K562 (cell line): ENCODE results near the gene PITPNM3. TPM values are rescaled to one million over a fixed set of nuclear protein-coding genes. Genes with fewer than 3 reads are reported as not detected.

ENCODE experiments used
- ATAC-seq: fragments of 200-7000 bp; cut with Tn5 transposase; 3 replicates; pipeline ENCODE4 v1.9.1; 2020; ENCODE audit warnings: moderate library complexity
- BruUV-seq: library from RNA; stranded (reverse); fragments of 400-500 nt; replicated peaks from 2 replicates; lab custom pipeline; 2021; lab: Mats Ljungman, UMichigan
- CTCF ChIA-PET: fragments of 300-600 bp; formaldehyde crosslinking; extraction: SDS; loops from one replicate; lab custom pipeline; 2021; ENCODE audit warnings: low intra/inter-chr PET ratio; lab: Yijun Ruan, JAX
- POLR2A ChIA-PET: fragments of 300-600, 350-650 bp; sonication (Branson Sonifier 250); formaldehyde crosslinking; extraction: SDS; loops from one replicate; lab custom pipeline; 2021; ENCODE audit warnings: antibody characterized with exemption, inconsistent platforms; lab: Yijun Ruan, JAX
- DNase-seq, 4 experiments: peaks; one replicate each; pipeline versions ENCODE4 v3.0.0 to v3.0.0-alpha.2; 2011 to 2018; ENCODE audit warnings: low spot score in 3 of 4, mixed read lengths in 3 of 4; ENCODE audit errors: extremely low read depth in 1 of 4
- FAIRE-seq: peaks from 2 replicates; lab custom pipeline; 2011; peaks lifted over from hg19 to GRCh38; lab: Jason Lieb, UNC
- H2AFZ ChIP-seq: 2 replicates; pipeline ENCODE4 v1.6.0; 2011; ENCODE audit warnings: low read depth, low read length, control low read depth, inconsistent platforms
- H3K27ac ChIP-seq: fragments of 200-600 bp; 3 replicates; pipeline ENCODE4 v1.8.0; 2011; ENCODE audit warnings: low read depth, mild to moderate bottlenecking, control low read depth, inconsistent platforms, low read length, moderate library complexity, mixed read lengths; ENCODE audit errors: extremely low read depth
- H3K27me3 ChIP-seq, 2 experiments: fragments of 300-600 bp in 1 of 2; 2 replicates in 1 of 2; 3 replicates in 1 of 2; pipeline versions ENCODE4 v1.6.0 to v1.8.0; 2011; ENCODE audit warnings: inconsistent platforms in 2 of 2, low read length in 2 of 2, mild to moderate bottlenecking in 1 of 2, mixed read lengths in 1 of 2, moderate library complexity in 1 of 2; ENCODE audit not compliant: control insufficient read depth in 2 of 2, insufficient read depth in 2 of 2
- H3K36me3 ChIP-seq: fragments of 300-600 bp; 3 replicates; pipeline ENCODE4 v1.8.0; 2011; ENCODE audit warnings: mild to moderate bottlenecking, low read length, inconsistent platforms; ENCODE audit not compliant: control insufficient read depth, insufficient read depth
- H3K4me1 ChIP-seq, 2 experiments: fragments of 200-600 bp in 1 of 2; replicated peaks in 1 of 2; 2 replicates in 1 of 2; 3 replicates in 1 of 2; pipeline versions ENCODE4 v1.5.1 to v1.8.0; 2011; ENCODE audit warnings: inconsistent platforms in 2 of 2, low read length in 2 of 2, mild to moderate bottlenecking in 1 of 2, mixed read lengths in 1 of 2, moderate library complexity in 1 of 2; ENCODE audit not compliant: control insufficient read depth in 2 of 2, insufficient read depth in 2 of 2
- H3K4me2 ChIP-seq: 2 replicates; pipeline ENCODE4 v1.6.1; 2011; ENCODE audit warnings: low read length, control low read depth, inconsistent platforms, mixed read lengths; ENCODE audit not compliant: insufficient read depth
- H3K4me3 ChIP-seq: fragments of 200-600 bp; sonication (generic), shearing (Covaris generic); 2 replicates; pipeline ENCODE4 v1.5.1; 2016; ENCODE audit warnings: control low read depth, inconsistent platforms
- H3K79me2 ChIP-seq: fragments of 200-600 bp; 3 replicates; pipeline ENCODE4 v1.8.0; 2011; ENCODE audit warnings: low read length, inconsistent platforms; ENCODE audit not compliant: control insufficient read depth, insufficient read depth
- H3K9ac ChIP-seq, 2 experiments: 2 replicates each; pipeline versions ENCODE4 v1.6.0 to v1.6.1; 2011; ENCODE audit warnings: low read depth in 2 of 2, low read length in 2 of 2, control low read depth in 1 of 2, inconsistent platforms in 1 of 2, mild to moderate bottlenecking in 1 of 2, mixed read lengths in 1 of 2; ENCODE audit not compliant: insufficient read depth in 1 of 2
- H3K9me1 ChIP-seq: one replicate; pipeline ENCODE4 v1.6.0; 2011; ENCODE audit warnings: inconsistent platforms, mild to moderate bottlenecking, low read length, moderate library complexity; ENCODE audit not compliant: control insufficient read depth, insufficient read depth
- H3K9me3 ChIP-seq: replicated peaks from 2 replicates; pipeline ENCODE4 v1.5.1; 2011; ENCODE audit warnings: low read depth, low read length, inconsistent platforms; ENCODE audit not compliant: control insufficient read depth, insufficient read depth
- H4K20me1 ChIP-seq: replicated peaks from 2 replicates; pipeline ENCODE4 v1.6.1; 2011; ENCODE audit warnings: low read length, inconsistent platforms, mixed read lengths; ENCODE audit not compliant: control insufficient read depth, insufficient read depth
- CHAMP1 ChIP-seq: fragments of 450-650 bp; IDR thresholded peaks from 2 replicates; pipeline ENCODE4 v1.6.1; 2016; ENCODE audit warnings: mild to moderate bottlenecking
- E4F1 ChIP-seq: fragments of 250-450 bp; sonication (Bioruptor Pico); IDR thresholded peaks from 2 replicates; pipeline ENCODE4 v1.5.0; 2021; ENCODE audit warnings: mild to moderate bottlenecking, borderline replicate concordance
- ETS2 ChIP-seq: IDR thresholded peaks from 2 replicates; pipeline ENCODE4 v1.6.1; 2016; ENCODE audit warnings: borderline replicate concordance, missing genetic modification characterization, mild to moderate bottlenecking, moderate library complexity, missing compliant biosample characterization; ENCODE audit not compliant: poor library complexity, severe bottlenecking
- MEIS2 ChIP-seq: fragments of 450-650 bp; IDR thresholded peaks from 2 replicates; pipeline ENCODE4 v1.6.1; 2014; ENCODE audit warnings: mild to moderate bottlenecking; ENCODE audit not compliant: partially characterized antibody
- NR2F6 ChIP-seq: fragments of 450-650 bp; formaldehyde crosslinking; IDR thresholded peaks from 2 replicates; pipeline ENCODE4 v1.4.0; 2020; ENCODE audit warnings: mild to moderate bottlenecking
- NRF1 ChIP-seq, 2 experiments: fragments of 450-650 bp; IDR thresholded peaks in 1 of 2; conservative IDR thresholded peaks in 1 of 2; 2 replicates each; pipeline ENCODE4 v1.6.1; 2014; ENCODE audit warnings: mild to moderate bottlenecking in 2 of 2
- PHB2 ChIP-seq: fragments of 450-650 bp; IDR thresholded peaks from 2 replicates; pipeline ENCODE4 v1.6.1; 2017; ENCODE audit warnings: low read depth
- SAFB ChIP-seq: fragments of 200-400 bp; formaldehyde crosslinking; IDR thresholded peaks from 2 replicates; pipeline ENCODE4 v1.6.1; 2017; ENCODE audit warnings: low read depth, low read length, borderline replicate concordance
- SREBF2 ChIP-seq: sonication (generic); formaldehyde crosslinking; IDR thresholded peaks from 2 replicates; pipeline ENCODE4 v1.4.0; 2020; ENCODE audit warnings: mild to moderate bottlenecking, missing genetic modification reagents
- ZFP36 ChIP-seq: fragments of 150-350 bp; IDR thresholded peaks from 2 replicates; pipeline ENCODE4 v1.6.1; 2018; ENCODE audit warnings: low read length, low read depth; ENCODE audit not compliant: partially characterized antibody
- ZFP91 ChIP-seq: sonication (generic); formaldehyde crosslinking; IDR thresholded peaks from 2 replicates; pipeline ENCODE4 v1.8.0; 2022; ENCODE audit warnings: mild to moderate bottlenecking, missing genetic modification reagents
- ZNF12 ChIP-seq: sonication (generic); formaldehyde crosslinking; IDR thresholded peaks from 2 replicates; pipeline ENCODE4 v1.4.0; 2020; ENCODE audit warnings: mild to moderate bottlenecking, missing genetic modification reagents
- ZNF146 ChIP-seq: IDR thresholded peaks from one replicate; pipeline ENCODE4 v1.6.1; 2018; ENCODE audit warnings: missing compliant biosample characterization; ENCODE audit not compliant: unreplicated experiment
- ZNF354B ChIP-seq: fragments of 250-450 bp; sonication (Bioruptor Pico); IDR thresholded peaks from 2 replicates; pipeline ENCODE4 v1.4.0; 2020
- WGBS: fragments of 100-300 bp; shearing (Covaris generic); methylation state at CpG from one replicate; pipeline ENCODE4 v1.1.6; 2016; ENCODE audit warnings: low coverage, mixed read lengths; ENCODE audit not compliant: insufficient coverage; ENCODE audit errors: missing lambda C conversion rate; 5-methylcytosine and 5-hydroxymethylcytosine counted together
- in situ Hi-C: fragments of 300-500 bp; cut with MboI; formaldehyde crosslinking; loops from 4 replicates; pipeline ENCODE4 v1.15.0; 2018; ENCODE audit warnings: inconsistent platforms, mixed read lengths
- intact Hi-C: fragments of 100-400 bp; cut with micrococcal nuclease; formaldehyde crosslinking; loops from 2 replicates; pipeline ENCODE4 v1.14.2; 2022
- polyA plus RNA-seq, 8 experiments: library from polyadenylated mRNA; depleted of rRNA in 4 of 8; stranded (reverse) in 5 of 8; unstranded in 3 of 8; fragments of >200 nt; fragmentation: Nextera tagmentation in 2 of 8; fragmentation: Illumina TruSeq in 1 of 8; extraction: Ambion mirVana in 2 of 8; extraction: Trizol in 1 of 8; gene quantifications; 2 replicates each; pipeline versions ENCODE4 v1.2.1 to v1.2.3, GENCODE V29; 2011 to 2014; ENCODE audit warnings: inconsistent platforms in 1 of 8, missing spikeins in 1 of 8
- total RNA-seq, 7 experiments: library from RNA; depleted of rRNA in 6 of 7; stranded (reverse); fragments of >200 nt in 6 of 7; fragmentation: Illumina TruSeq in 2 of 7; extraction: Trizol in 2 of 7; gene quantifications; 2 replicates each; pipeline versions ENCODE4 v1.2.1 to v1.2.3, GENCODE V29; 2011 to 2021; ENCODE audit warnings: low replicate concordance in 1 of 7

PITPNM3 gene
- total and polyA plus RNA-seq, 9 of the 15 experiments (the other 6 are each of a cell fraction or from before 2014, with no cell fraction given): 0.14 to 0.38 (median 0.22) TPM; not detected in 2

DNA sequence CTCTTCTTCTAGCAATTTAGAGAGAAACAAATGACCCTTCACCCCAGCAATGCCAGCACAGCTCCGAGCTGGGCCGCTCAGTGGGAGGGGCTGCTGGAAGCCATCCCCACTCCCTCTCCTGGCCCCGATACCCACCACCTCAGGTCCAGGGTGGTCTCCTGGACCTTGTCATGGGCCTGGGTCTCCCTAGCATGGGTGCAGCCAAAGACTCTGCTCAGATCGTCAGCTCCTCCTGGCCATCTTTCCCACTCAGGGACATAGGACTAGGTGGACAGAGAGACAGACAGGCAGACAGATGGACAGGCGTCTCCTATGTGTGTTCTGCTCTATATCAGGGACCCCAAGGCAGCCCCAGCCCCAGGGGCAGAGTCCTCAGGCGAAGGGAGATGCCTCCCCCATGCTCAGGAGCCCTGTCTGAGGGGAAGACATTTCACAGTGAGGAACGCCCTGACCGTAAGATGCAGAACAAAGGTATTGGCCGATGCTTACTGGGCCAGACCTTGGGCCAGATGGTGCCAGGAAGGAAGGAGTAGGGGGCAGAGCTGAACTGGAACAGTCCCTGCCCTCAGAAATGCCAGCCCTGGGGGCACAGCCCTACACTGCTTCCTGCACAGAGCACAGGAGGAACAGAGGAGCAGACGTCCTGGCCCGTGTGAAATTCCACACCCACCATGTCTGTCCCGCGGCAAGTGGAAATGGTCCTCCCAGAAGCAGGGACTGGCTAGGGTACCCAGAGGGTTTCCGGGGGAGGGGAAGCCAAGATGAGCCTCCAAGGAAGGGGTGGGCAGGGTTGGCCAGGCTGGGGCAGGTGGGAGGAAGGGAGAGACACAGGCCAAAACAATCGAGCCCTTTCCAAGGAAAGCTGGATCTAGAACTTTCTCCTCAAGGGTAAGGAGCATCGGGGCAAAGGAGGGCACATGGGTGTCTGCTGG lies 13.0 kb downstream of the PITPNM3 start:
- ATAC-seq (no peak), DNase-seq (no peak), FAIRE-seq (no peak)
- 5% methylated on average over 13 of the region's 16 CpGs for WGBS
- H3K27ac ChIP-seq: no peak overlapping the region
- no peaks in the 10 kb centered on the region for H3K36me3 ChIP-seq
- intact Hi-C loops: no loop called here
- H3K9ac ChIP-seq: no peak overlapping the region
- no peak overlapping the region for H3K4me2 ChIP-seq
- no peak overlapping the region for H3K4me3 ChIP-seq
- no peak overlapping the region for H2AFZ ChIP-seq
- CTCF ChIA-PET: no interaction called here
- no TSS peak for BruUV-seq
- H3K27me3 ChIP-seq: peaks cover 6 to 38% of the 10 kb centered on the region in 2 experiments; a peak in 4 of 5 replicates
- no peaks in the 10 kb centered on the region for H3K79me2 ChIP-seq
- no peaks in the 10 kb centered on the region for H3K9me1 ChIP-seq
- POLR2A ChIA-PET: no interaction called here
- in situ Hi-C loops: no loop called here
- no peaks in the 10 kb centered on the region for H3K4me1 ChIP-seq
- H3K9me3 ChIP-seq: no peaks in the 10 kb centered on the region; the same call in 1 of the 2 replicates
- no peaks in the 10 kb centered on the region for H4K20me1 ChIP-seq
- TF ChIP-seq ZNF12 (CRISPR knock-in tag) (no peak), SREBF2 (no peak), E4F1 (no peak), ZFP91 (no peak), PHB2 (no peak), SAFB (no peak), NRF1 (conservative IDR thresholded peaks at IDR 0.05 in 1 of 2, IDR thresholded peaks at IDR 0.05 in 1 of 2) (no peak), ZFP36 (no peak), ETS2 (no peak), MEIS2 (no peak), CHAMP1 (no peak), ZNF354B (CRISPR knock-in tag) (no peak), NR2F6 (CRISPR knock-in tag) (no peak), ZNF146 (CRISPR knock-in tag) (no peak)
